Endothelial cell of umbilical vein (primary cell): ENCODE measurements around the gene ANKH. TPM values are rescaled to one million over a fixed set of nuclear protein-coding genes. Genes with fewer than 3 reads are reported as not detected.

Source experiments
- BruUV-seq: library from RNA; stranded (reverse); fragments of 400-500 nt; replicated peaks from 2 replicates; lab custom pipeline; 2021; lab: Mats Ljungman, UMichigan
- CTCF ChIA-PET: fragments of 300-600, 350-600 bp; sonication (Branson Sonifier 250); formaldehyde crosslinking; loops from one replicate; lab custom pipeline; 2021; ENCODE audit warnings: antibody characterized with exemption, inconsistent platforms; lab: Charles Lee
- POLR2A ChIA-PET: fragments of 300-600, 350-600 bp; sonication (Branson Sonifier 250); formaldehyde crosslinking; loops from one replicate; lab custom pipeline; 2021; ENCODE audit warnings: antibody characterized with exemption, inconsistent platforms; lab: Charles Lee
- DNase-seq: peaks from one replicate; pipeline ENCODE4 v3.0.0-alpha.2; 2011; ENCODE audit warnings: low read depth, low spot score
- FAIRE-seq: peaks from 2 replicates; lab custom pipeline; 2011; peaks lifted over from hg19 to GRCh38; lab: Jason Lieb, UNC
- H2AFZ ChIP-seq: 2 replicates; pipeline ENCODE4 v1.6.0; 2012; ENCODE audit warnings: low read depth, low read length, control low read depth, inconsistent platforms
- H3K27ac ChIP-seq: 2 replicates; pipeline ENCODE4 v1.5.1; 2011; ENCODE audit warnings: low read depth, mild to moderate bottlenecking, control low read depth, low read length, moderate library complexity; ENCODE audit not compliant: insufficient read depth
- H3K27me3 ChIP-seq, 2 experiments: 2 replicates each; pipeline versions ENCODE4 v1.6.0 to v1.6.1; 2011; ENCODE audit warnings: low read length in 2 of 2, mixed read lengths in 1 of 2; ENCODE audit not compliant: control insufficient read depth in 2 of 2, insufficient read depth in 2 of 2
- H3K36me3 ChIP-seq, 2 experiments: 2 replicates in 1 of 2; 3 replicates in 1 of 2; pipeline ENCODE4 v1.5.1; 2011; ENCODE audit warnings: low read length in 2 of 2, mild to moderate bottlenecking in 1 of 2, moderate library complexity in 1 of 2; ENCODE audit not compliant: control insufficient read depth in 2 of 2, insufficient read depth in 2 of 2; ENCODE audit errors: extremely low read depth in 1 of 2
- H3K4me1 ChIP-seq: 3 replicates; pipeline ENCODE4 v1.5.1; 2011; ENCODE audit warnings: mild to moderate bottlenecking, low read length; ENCODE audit not compliant: control insufficient read depth, insufficient read depth; ENCODE audit errors: extremely low read depth
- H3K4me2 ChIP-seq: 2 replicates; pipeline ENCODE4 v1.6.1; 2011; ENCODE audit warnings: low read length, control low read depth, mixed read lengths; ENCODE audit not compliant: insufficient read depth
- H3K4me3 ChIP-seq, 3 experiments: fragments of 200-600 bp in 1 of 3; sonication (generic), shearing (Covaris generic) in 1 of 3; replicated peaks in 1 of 3; 2 replicates each; pipeline ENCODE4 v1.5.1; 2011 to 2016; ENCODE audit warnings: control low read depth in 3 of 3, low read length in 3 of 3, mild to moderate bottlenecking in 2 of 3, inconsistent platforms in 1 of 3, low read depth in 1 of 3, moderate library complexity in 1 of 3; ENCODE audit not compliant: insufficient read depth in 1 of 3
- H3K79me2 ChIP-seq: 2 replicates; pipeline ENCODE4 v1.6.0; 2012; ENCODE audit warnings: low read length, inconsistent platforms; ENCODE audit not compliant: control insufficient read depth, insufficient read depth
- H3K9ac ChIP-seq: replicated peaks from 2 replicates; pipeline ENCODE3; 2011; ENCODE audit warnings: low read length, control low read depth; ENCODE audit not compliant: insufficient read depth; ENCODE audit errors: extremely low read depth
- H3K9me1 ChIP-seq: replicated peaks from 3 replicates; pipeline ENCODE4 v1.6.0; 2011; ENCODE audit warnings: mild to moderate bottlenecking, low read length; ENCODE audit not compliant: control insufficient read depth, insufficient read depth; ENCODE audit errors: extremely low read depth
- H3K9me3 ChIP-seq: replicated peaks from 2 replicates; pipeline ENCODE4 v1.5.1; 2012; ENCODE audit warnings: low read length, inconsistent platforms; ENCODE audit not compliant: control insufficient read depth, insufficient read depth
- H4K20me1 ChIP-seq: replicated peaks from 2 replicates; pipeline ENCODE3; 2011; ENCODE audit warnings: mild to moderate bottlenecking, low read length; ENCODE audit not compliant: control insufficient read depth, insufficient read depth; ENCODE audit errors: extremely low read depth
- EZH2 ChIP-seq: IDR thresholded peaks from 2 replicates; pipeline ENCODE4 v1.6.1; 2012; ENCODE audit warnings: borderline replicate concordance, low read depth, mild to moderate bottlenecking, moderate library complexity, low read length, inconsistent platforms; ENCODE audit not compliant: severe bottlenecking
- FOS ChIP-seq: IDR thresholded peaks from 2 replicates; pipeline ENCODE4 v1.6.1; 2011; ENCODE audit warnings: mild to moderate bottlenecking, low read length, moderate library complexity, borderline replicate concordance; ENCODE audit not compliant: insufficient read depth
- GATA2 ChIP-seq: IDR thresholded peaks from 2 replicates; pipeline ENCODE4 v1.7.0; 2011; ENCODE audit warnings: low read depth, mild to moderate bottlenecking, moderate library complexity, mixed read lengths, low read length; ENCODE audit not compliant: insufficient read length, insufficient read depth
- JUN ChIP-seq: IDR thresholded peaks from 2 replicates; pipeline ENCODE4 v1.6.1; 2011; ENCODE audit warnings: borderline replicate concordance, low read depth; ENCODE audit not compliant: insufficient read length, insufficient read depth
- MYC ChIP-seq: IDR thresholded peaks from one replicate; pipeline ENCODE4 v1.6.1; 2011; ENCODE audit warnings: mild to moderate bottlenecking, low read depth, low read length
- POLR2A ChIP-seq: IDR thresholded peaks from 2 replicates; pipeline ENCODE4 v1.6.1; 2012; ENCODE audit warnings: low read depth, mild to moderate bottlenecking, control low read depth, low read length
- POLR2AphosphoS5 ChIP-seq: IDR thresholded peaks from 2 replicates; pipeline ENCODE4 v1.6.1; 2012; ENCODE audit warnings: low read depth, mild to moderate bottlenecking, control low read depth, low read length, moderate library complexity; ENCODE audit not compliant: insufficient read depth
- dilution Hi-C: fragments of 300-500 bp; cut with MboI; formaldehyde crosslinking; loops from one replicate; pipeline ENCODE4 v1.15.0; 2019; ENCODE audit warnings: low sequenced_read_pairs; ENCODE audit not compliant: extremely low pct_ligation_motif_present
- intact Hi-C: fragments of 100-400 bp; cut with micrococcal nuclease; formaldehyde crosslinking; loops from one replicate; pipeline ENCODE4 v1.10.0; 2022
- polyA plus RNA-seq, 4 experiments: library from polyadenylated mRNA; depleted of rRNA in 3 of 4; stranded (reverse) in 3 of 4; unstranded in 1 of 4; fragments of >200 nt; gene quantifications; 2 replicates each; pipeline versions ENCODE4 v1.2.1 to v1.2.3, GENCODE V29; 2011 to 2012; ENCODE audit warnings: missing spikeins in 1 of 4
- total RNA-seq: library from RNA; stranded (reverse); gene quantifications from 2 replicates; pipeline ENCODE4 v1.2.3, GENCODE V29; 2021
- TF ChIP-seq, protein P1 (sequence below): IDR thresholded peaks from 2 replicates; pipeline ENCODE4 v1.6.1; 2011; ENCODE audit not compliant: insufficient read depth, insufficient read length
- TF ChIP-seq, protein P2 (sequence below), 2 donors: IDR thresholded peaks; 1 replicate in 1 of 2; 2 replicates in 1 of 2; pipeline ENCODE4 v1.5.1; 2011; ENCODE audit warnings: low read length in 2 of 2, mild to moderate bottlenecking in 2 of 2, moderate library complexity in 2 of 2, control low read depth in 1 of 2, inconsistent platforms in 1 of 2, low read depth in 1 of 2; ENCODE audit not compliant: insufficient read depth in 1 of 2; ENCODE audit errors: extremely low read depth in 1 of 2

Gene ANKH
- total and polyA plus RNA-seq, 2 donors (not counting 3 experiments of a cell fraction or from before 2014, with no cell fraction given): 12.7 to 31.4 TPM

DNA sequence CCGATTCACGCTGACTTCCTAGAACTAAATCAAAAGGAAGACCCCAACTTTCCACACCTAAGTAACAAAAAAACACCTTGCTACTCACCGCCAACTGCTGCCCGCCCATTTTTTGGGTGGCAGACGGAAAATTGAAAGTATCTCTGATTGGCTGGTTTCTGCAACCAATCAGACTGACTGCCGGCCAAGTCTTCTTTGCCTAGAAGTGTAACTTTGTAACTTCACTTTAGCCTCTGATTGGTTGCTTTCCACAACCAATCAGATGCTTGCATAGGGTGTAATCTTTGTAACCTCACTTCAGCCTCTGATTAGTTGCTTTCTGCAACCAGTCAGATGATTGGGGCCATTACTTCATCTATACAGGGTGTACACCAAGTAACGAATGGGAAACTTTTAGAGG lies 42.6 kb upstream of the ANKH start:
- dilution Hi-C loops: no loop called here
- H3K27me3 ChIP-seq: peaks cover 0 to 3% of the 10 kb centered on the region in 2 experiments
- no peak overlapping the region for H3K27ac ChIP-seq
- no peaks in the 10 kb centered on the region for H3K4me1 ChIP-seq
- H3K36me3 ChIP-seq: no peaks in the 10 kb centered on the region
- no peaks in the 10 kb centered on the region for H3K79me2 ChIP-seq
- no peak overlapping the region for H3K4me2 ChIP-seq
- POLR2A ChIA-PET: no interaction called here
- no peak overlapping the region for H3K9ac ChIP-seq
- no peak overlapping the region for H2AFZ ChIP-seq
- TF ChIP-seq EZH2 (no peak), MYC (no peak), POLR2A (no peak), GATA2 (no peak), POLR2AphosphoS5 (no peak), JUN (no peak), FOS (no peak)
- TF ChIP-seq, protein P1, sequence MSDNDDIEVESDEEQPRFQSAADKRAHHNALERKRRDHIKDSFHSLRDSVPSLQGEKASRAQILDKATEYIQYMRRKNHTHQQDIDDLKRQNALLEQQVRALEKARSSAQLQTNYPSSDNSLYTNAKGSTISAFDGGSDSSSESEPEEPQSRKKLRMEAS: no peak
- TF ChIP-seq, protein P2, sequence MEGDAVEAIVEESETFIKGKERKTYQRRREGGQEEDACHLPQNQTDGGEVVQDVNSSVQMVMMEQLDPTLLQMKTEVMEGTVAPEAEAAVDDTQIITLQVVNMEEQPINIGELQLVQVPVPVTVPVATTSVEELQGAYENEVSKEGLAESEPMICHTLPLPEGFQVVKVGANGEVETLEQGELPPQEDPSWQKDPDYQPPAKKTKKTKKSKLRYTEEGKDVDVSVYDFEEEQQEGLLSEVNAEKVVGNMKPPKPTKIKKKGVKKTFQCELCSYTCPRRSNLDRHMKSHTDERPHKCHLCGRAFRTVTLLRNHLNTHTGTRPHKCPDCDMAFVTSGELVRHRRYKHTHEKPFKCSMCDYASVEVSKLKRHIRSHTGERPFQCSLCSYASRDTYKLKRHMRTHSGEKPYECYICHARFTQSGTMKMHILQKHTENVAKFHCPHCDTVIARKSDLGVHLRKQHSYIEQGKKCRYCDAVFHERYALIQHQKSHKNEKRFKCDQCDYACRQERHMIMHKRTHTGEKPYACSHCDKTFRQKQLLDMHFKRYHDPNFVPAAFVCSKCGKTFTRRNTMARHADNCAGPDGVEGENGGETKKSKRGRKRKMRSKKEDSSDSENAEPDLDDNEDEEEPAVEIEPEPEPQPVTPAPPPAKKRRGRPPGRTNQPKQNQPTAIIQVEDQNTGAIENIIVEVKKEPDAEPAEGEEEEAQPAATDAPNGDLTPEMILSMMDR (IDR thresholded peaks at IDR 0.05; ENCODE audit: extremely low read depth in 1 of 2, insufficient read depth in 1 of 2, low read depth in 1 of 2, low read length in 2 of 2): no peak
- no peaks in the 10 kb centered on the region for H3K9me1 ChIP-seq
- FAIRE-seq: no peak
- no TSS peak for BruUV-seq
- no peak overlapping the region for H3K4me3 ChIP-seq
- DNase-seq: no peak
- CTCF ChIA-PET: no interaction called here
- no peaks in the 10 kb centered on the region for H4K20me1 ChIP-seq
- H3K9me3 ChIP-seq: no peaks in the 10 kb centered on the region
- intact Hi-C loops: no loop called here
